Pons (tissue), 1 donor: ENCODE data around the gene ZNF423.

Experiments used
- DNase-seq: peaks from one replicate; pipeline ENCODE4 v3.0.0-alpha.2; 2016; ENCODE audit warnings: low spot score

ZNF423 gene

GRCh38 chr16:49663081-49664065 lies 192.5 kb downstream of the ZNF423 start:
- no peak for DNase-seq

GRCh38 chr16:49662569-49662968 lies 193.3 kb downstream of the ZNF423 start:
- no peak for DNase-seq

GRCh38 chr16:49661465-49662187 lies 194.3 kb downstream of the ZNF423 start:
- DNase-seq: no peak

GRCh38 chr16:49660626-49661025 lies 195.3 kb downstream of the ZNF423 start:
- DNase-seq: no peak

GRCh38 chr16:49659356-49659755 lies 196.6 kb downstream of the ZNF423 start:
- no peak for DNase-seq

GRCh38 chr16:49658531-49658930 lies 197.4 kb downstream of the ZNF423 start:
- no peak for DNase-seq

- no peak for DNase-seq
These were observed 198.0 kb downstream of the ZNF423 start for GRCh38 chr16:49657736-49658465.

GRCh38 chr16:49654425-49654824 lies 201.5 kb downstream of the ZNF423 start:
- no peak for DNase-seq

- DNase-seq: no peak
These were observed 202.3 kb downstream of the ZNF423 start for GRCh38 chr16:49653577-49653976.

- no peak for DNase-seq
These were observed 202.7 kb downstream of the ZNF423 start for GRCh38 chr16:49653173-49653570.

GRCh38 chr16:49652456-49653172 lies 203.3 kb downstream of the ZNF423 start:
- peak; percentile 4 for DNase-seq

GRCh38 chr16:49651996-49652395 lies 203.9 kb downstream of the ZNF423 start:
- no peak for DNase-seq

GRCh38 chr16:49651226-49651625 lies 204.7 kb downstream of the ZNF423 start:
- DNase-seq: no peak

- no peak for DNase-seq
These were observed 205.3 kb downstream of the ZNF423 start for GRCh38 chr16:49650603-49651002.

- DNase-seq: no peak
These were observed 206.7 kb downstream of the ZNF423 start for GRCh38 chr16:49649013-49649765.

- DNase-seq: no peak
These were observed 208.2 kb downstream of the ZNF423 start for GRCh38 chr16:49647673-49648072.

- DNase-seq: no peak
These were observed 210.6 kb downstream of the ZNF423 start for GRCh38 chr16:49645263-49645662.

GRCh38 chr16:49644145-49644463 lies 211.8 kb downstream of the ZNF423 start:
- DNase-seq: no peak

GRCh38 chr16:49643429-49644144 lies 212.3 kb downstream of the ZNF423 start:
- DNase-seq: no peak

- no peak for DNase-seq
These were observed 214.7 kb downstream of the ZNF423 start for GRCh38 chr16:49641250-49641649.
